Gastrocnemius medialis (tissue), 4 donors: ENCODE data around the gene NFAT5. TPM values are rescaled to one million over a fixed set of nuclear protein-coding genes. Genes with fewer than 3 reads are reported as not detected.

Experiments
- ATAC-seq, 2 donors: fragments of 150-250 bp; one replicate each; pipeline ENCODE4 v1.9.1; 2016
- DNase-seq, 2 donors: peaks; one replicate each; pipeline ENCODE4 v3.0.0-alpha.2; 2019
- H3K27ac ChIP-seq, 4 donors: fragments of 200-600 bp; sonication (generic); 1 replicate in 1 of 4; 2 replicates in 3 of 4; pipeline ENCODE4 v1.5.1; 2016 to 2018; ENCODE audit warnings: mild to moderate bottlenecking in 2 of 4, moderate library complexity in 1 of 4
- H3K27me3 ChIP-seq, 3 donors: fragments of 200-600 bp; sonication (generic) in 2 of 3; 1 replicate in 1 of 3; 2 replicates in 2 of 3; pipeline versions ENCODE4 v1.5.1 to v1.6.0; 2016 to 2019; ENCODE audit warnings: mild to moderate bottlenecking in 1 of 3, moderate library complexity in 1 of 3
- H3K36me3 ChIP-seq, 2 donors: fragments of 200-600 bp; sonication (generic) in 1 of 2; one replicate each; pipeline ENCODE4 v1.5.1; 2017 to 2018
- H3K4me1 ChIP-seq, 2 donors: fragments of 200-600 bp; sonication (generic) in 1 of 2; one replicate each; pipeline ENCODE4 v1.5.1; 2016 to 2017; ENCODE audit warnings: mild to moderate bottlenecking in 2 of 2
- H3K4me3 ChIP-seq, 4 donors: fragments of 200-600 bp; sonication (generic) in 3 of 4; 1 replicate in 1 of 4; 2 replicates in 3 of 4; pipeline ENCODE4 v1.5.1; 2016 to 2019; ENCODE audit warnings: mild to moderate bottlenecking in 2 of 4
- H3K9me3 ChIP-seq, 3 donors: fragments of 200-600 bp; sonication (generic) in 2 of 3; 1 replicate in 1 of 3; 2 replicates in 2 of 3; pipeline ENCODE4 v1.5.1; 2016 to 2019
- CTCF ChIP-seq, 5 experiments: fragments of 450-650 bp in 3 of 5; fragments of 200-600 bp in 2 of 5; sonication (generic) in 2 of 5; IDR thresholded peaks in 4 of 5; conservative IDR thresholded peaks in 1 of 5; 1 replicate in 4 of 5; 2 replicates in 1 of 5; pipeline ENCODE4 v1.5.1; 2016 to 2019; ENCODE audit warnings: antibody characterized with exemption in 5 of 5, mild to moderate bottlenecking in 3 of 5, moderate library complexity in 3 of 5
- POLR2A ChIP-seq, 2 donors: fragments of 450-650 bp; IDR thresholded peaks; one replicate each; pipeline ENCODE4 v1.6.1; 2017; ENCODE audit warnings: antibody characterized with exemption in 2 of 2, mild to moderate bottlenecking in 2 of 2, moderate library complexity in 2 of 2
- in situ Hi-C, 4 donors: fragments of 200-750 bp; cut with MboI; loops; one replicate each; pipeline versions ENCODE4 v1.15.0 to v1.8.0; 2017; ENCODE audit warnings: low sequenced_read_pairs in 4 of 4
- intact Hi-C: fragments of 100-400 bp; cut with DNase I; formaldehyde crosslinking; loops from one replicate; pipeline ENCODE4 v1.15.1; 2023; ENCODE audit warnings: low total_unique reads
- total RNA-seq, 4 donors: library from RNA; depleted of rRNA; stranded (reverse); fragments of >200 nt; gene quantifications; one replicate each; pipeline versions ENCODE4 v1.1.0 to v1.2.3, GENCODE V29; 2016

NFAT5 gene
- total RNA-seq, 4 donors from 2014 or later: 14.4 to 34.2 (median 18.4) TPM

- H3K4me1 ChIP-seq: no peaks in the 10 kb centered on the region
- H3K27me3 ChIP-seq: no peaks in the 10 kb centered on the region
- DNase-seq: no peak
- intact Hi-C loops (loop anchor here (5.0 kb wide), 1 partner anchor 310 kb away; no protein-coding TSS in a partner anchor), in situ Hi-C loops (no loop called here)
- ATAC-seq: no peak
- no peak overlapping the region for H3K27ac ChIP-seq
- H3K9me3 ChIP-seq: no peaks in the 10 kb centered on the region
- no peak overlapping the region for H3K4me3 ChIP-seq
- H3K36me3 ChIP-seq: peaks cover 0 to 30% of the 10 kb centered on the region in 2 donors
- TF ChIP-seq POLR2A (IDR thresholded peaks at IDR 0.05) (no peak), CTCF (IDR thresholded peaks at IDR 0.05 in 4 of 5, conservative IDR thresholded peaks at IDR 0.05 in 1 of 5) (no peak)
Observed at GRCh38 chr16:69706975-69707340, 141.2 kb downstream of the NFAT5 start.

- no peak for DNase-seq
- intact Hi-C loops (loop anchor here (5.0 kb wide), 1 partner anchor 311 kb away; no protein-coding TSS in a partner anchor), in situ Hi-C loops (no loop called here)
- Histone ChIP-seq H3K4me3 (no peak overlapping the region), H3K4me1 (no peaks in the 10 kb centered on the region), H3K9me3 (no peaks in the 10 kb centered on the region), H3K27me3 (no peaks in the 10 kb centered on the region), H3K27ac (no peak overlapping the region), H3K36me3 (peaks cover 0 to 39% of the 10 kb centered on the region in 2 donors)
- no peak for ATAC-seq
- no peak for TF ChIP-seq POLR2A (IDR thresholded peaks at IDR 0.05)
- TF ChIP-seq CTCF (IDR thresholded peaks at IDR 0.05 in 4 of 5, conservative IDR thresholded peaks at IDR 0.05 in 1 of 5): no peak
Observed at GRCh38 chr16:69707920-69708683, 142.3 kb downstream of the NFAT5 start.

- Histone ChIP-seq H3K9me3 (no peaks in the 10 kb centered on the region), H3K4me1 (no peaks in the 10 kb centered on the region), H3K27ac (no peak overlapping the region), H3K4me3 (no peak overlapping the region), H3K27me3 (no peaks in the 10 kb centered on the region), H3K36me3 (peaks cover 0 to 35% of the 10 kb centered on the region in 2 donors)
- in situ Hi-C loops: loop anchor here in 1 of 4 donors (5.0 kb wide), 1 partner anchor 43 kb away; the partner anchor contains the start of gene NOB1
- DNase-seq (no peak), ATAC-seq (peak in 1 of 2 donors; percentile 74)
- intact Hi-C loops: loop anchor here (1.0 to 5.0 kb wide), 2 partner anchors 45 to 312 kb away; partner anchors contain the start of gene NOB1
- TF ChIP-seq CTCF (IDR thresholded peaks at IDR 0.05 in 4 of 5, conservative IDR thresholded peaks at IDR 0.05 in 1 of 5) (peak; percentile 59 to 73 (median 70)), POLR2A (IDR thresholded peaks at IDR 0.05) (no peak)
Observed at GRCh38 chr16:69709456-69710084, 143.8 kb downstream of the NFAT5 start.

GRCh38 chr16:69711115-69711740 is 145.5 kb downstream of the NFAT5 start:
- H3K36me3 ChIP-seq: peaks cover 0 to 40% of the 10 kb centered on the region in 2 donors

More at GRCh38 chr16:69711115-69711740, 145.5 kb downstream of the NFAT5 start:
- in situ Hi-C loops: loop anchor here in 1 of 4 donors (5.0 kb wide), 1 partner anchor 41 kb away; the partner anchor contains the start of gene NOB1
- no peaks in the 10 kb centered on the region for H3K9me3 ChIP-seq
- no peak for TF ChIP-seq POLR2A (IDR thresholded peaks at IDR 0.05)
- no peak for TF ChIP-seq CTCF (IDR thresholded peaks at IDR 0.05 in 4 of 5, conservative IDR thresholded peaks at IDR 0.05 in 1 of 5)
- H3K4me3 ChIP-seq: no peak overlapping the region
- intact Hi-C loops: no loop called here
- H3K27ac ChIP-seq: no peak overlapping the region
- no peaks in the 10 kb centered on the region for H3K27me3 ChIP-seq
- DNase-seq (no peak), ATAC-seq (no peak)
- H3K4me1 ChIP-seq: no peaks in the 10 kb centered on the region
